Measurements from ENCODE around the gene ADAP1.

ADAP1 gene

GRCh38 chr7:935874-936385 is 18.6 kb downstream of the ADAP1 start:
- H3K36me3 ChIP-seq = peaks cover 53% of the 10 kb centered on the region
- H3K4me3 ChIP-seq (ENCODE audit: low read depth in 1 of 2, low read length in 1 of 2) = no peak overlapping the region
- H3K27me3 ChIP-seq = no peaks in the 10 kb centered on the region
- H3K9me3 ChIP-seq = no peaks in the 10 kb centered on the region
- no peak for TF ChIP-seq CTCF (IDR thresholded peaks at IDR 0.05)
- H3K27ac ChIP-seq = no peak overlapping the region
- H3K4me1 ChIP-seq (ENCODE audit: control insufficient read depth in 1 of 2, insufficient read depth in 1 of 2, low read depth in 1 of 2, low read length in 1 of 2) = peaks cover 12 to 13% of the 10 kb centered on the region in 2 experiments

GRCh38 chr7:935164-935873 is 19.2 kb downstream of the ADAP1 start:
- no peak for TF ChIP-seq CTCF (IDR thresholded peaks at IDR 0.05)
- peaks cover 18 to 19% of the 10 kb centered on the region in 2 experiments for H3K4me1 ChIP-seq (ENCODE audit: control insufficient read depth in 1 of 2, insufficient read depth in 1 of 2, low read depth in 1 of 2, low read length in 1 of 2)
- no peaks in the 10 kb centered on the region for H3K9me3 ChIP-seq
- H3K36me3 ChIP-seq = peaks cover 53% of the 10 kb centered on the region
- H3K27me3 ChIP-seq = no peaks in the 10 kb centered on the region
- H3K4me3 ChIP-seq (ENCODE audit: low read depth in 1 of 2, low read length in 1 of 2) = no peak overlapping the region
- no peak overlapping the region for H3K27ac ChIP-seq

GRCh38 chr7:934469-935163 is 19.9 kb downstream of the ADAP1 start:
- Histone ChIP-seq H3K27me3 (no peaks in the 10 kb centered on the region), H3K36me3 (peaks cover 53% of the 10 kb centered on the region), H3K4me3 (ENCODE audit: low read depth in 1 of 2, low read length in 1 of 2) (no peak overlapping the region), H3K4me1 (ENCODE audit: control insufficient read depth in 1 of 2, insufficient read depth in 1 of 2, low read depth in 1 of 2, low read length in 1 of 2) (peaks cover 18 to 19% of the 10 kb centered on the region in 2 experiments), H3K9me3 (no peaks in the 10 kb centered on the region), H3K27ac (no peak overlapping the region)
- TF ChIP-seq CTCF (IDR thresholded peaks at IDR 0.05) = no peak

DNA sequence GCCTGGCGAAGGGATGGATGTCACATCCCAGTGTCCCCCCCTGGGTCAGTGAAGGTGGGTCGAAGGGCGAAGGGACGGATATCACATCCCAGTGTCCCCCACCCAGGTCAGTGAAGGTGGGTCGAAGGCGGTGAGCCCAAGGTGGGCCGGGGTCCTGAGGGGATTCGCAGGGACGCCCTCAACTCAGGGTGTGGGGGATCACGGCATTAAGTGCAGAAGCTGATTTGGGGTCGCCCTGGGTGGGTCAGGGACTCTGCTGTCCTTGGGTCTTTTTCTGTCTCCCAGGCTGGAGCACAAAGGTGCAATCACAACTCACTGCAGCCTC is 21.9 kb downstream of the ADAP1 start:
- no peak for TF ChIP-seq CTCF (IDR thresholded peaks at IDR 0.05)
- H3K4me1 ChIP-seq (ENCODE audit: control insufficient read depth in 1 of 2, insufficient read depth in 1 of 2, low read depth in 1 of 2, low read length in 1 of 2) = peaks cover 30 to 32% of the 10 kb centered on the region in 2 experiments
- H3K27ac ChIP-seq = no peak overlapping the region
- H3K36me3 ChIP-seq = peaks cover 46% of the 10 kb centered on the region
- H3K9me3 ChIP-seq = no peaks in the 10 kb centered on the region
- no peak overlapping the region for H3K4me3 ChIP-seq (ENCODE audit: low read depth in 1 of 2, low read length in 1 of 2)
- H3K27me3 ChIP-seq = no peaks in the 10 kb centered on the region

GRCh38 chr7:931871-932650 is 22.4 kb downstream of the ADAP1 start:
- Histone ChIP-seq H3K27ac (peak overlapping the region; percentile 63), H3K36me3 (peaks cover 46% of the 10 kb centered on the region), H3K4me3 (ENCODE audit: low read depth in 1 of 2, low read length in 1 of 2) (no peak overlapping the region), H3K9me3 (no peaks in the 10 kb centered on the region), H3K27me3 (no peaks in the 10 kb centered on the region), H3K4me1 (ENCODE audit: control insufficient read depth in 1 of 2, insufficient read depth in 1 of 2, low read depth in 1 of 2, low read length in 1 of 2) (peaks cover 30 to 32% of the 10 kb centered on the region in 2 experiments)
- no peak for TF ChIP-seq CTCF (IDR thresholded peaks at IDR 0.05)
